Right hindlimb (tissue), 1 donor: ENCODE results near the gene CAST.

Experiments
- DNase-seq: peaks from one replicate; pipeline ENCODE4 v3.0.0-alpha.2; 2018

CAST gene

DNA sequence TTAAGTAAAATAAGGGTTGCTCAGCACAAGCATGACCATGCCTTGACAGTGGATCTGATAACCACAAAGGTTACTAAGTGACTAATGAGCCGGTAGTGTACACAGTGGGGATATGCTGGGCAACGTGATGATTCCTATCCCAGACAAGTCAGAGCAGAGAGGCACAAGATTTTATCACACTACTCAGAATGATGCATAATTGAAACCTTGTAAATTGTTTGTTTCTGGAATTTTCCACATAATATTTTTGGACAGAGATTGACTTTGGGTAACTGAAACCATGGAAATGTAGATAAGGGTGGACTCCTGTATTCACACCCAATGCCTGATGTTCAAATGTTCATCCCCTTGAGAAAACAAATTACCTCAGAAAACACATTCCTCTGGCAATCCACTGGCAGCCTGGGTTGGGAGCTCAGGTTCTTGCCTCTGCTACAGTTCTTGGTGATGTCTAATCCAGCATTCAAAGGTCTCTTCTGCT is 161.8 kb downstream of the CAST start:
- no peak for DNase-seq
